SK-N-SH (cell line): ENCODE results near the gene DLAT. TPM values are rescaled to one million over a fixed set of nuclear protein-coding genes. Genes with fewer than 3 reads are reported as not detected.

ENCODE experiments used
- CTCF ChIA-PET: fragments of 300-600, 350-600 bp; formaldehyde crosslinking; extraction: SDS; loops from one replicate; lab custom pipeline; 2021; lab: Yijun Ruan, JAX
- POLR2A ChIA-PET: fragments of 350-600 bp; sonication (Branson Sonifier 250); formaldehyde crosslinking; extraction: SDS; loops from one replicate; lab custom pipeline; 2020; ENCODE audit warnings: antibody characterized with exemption, inconsistent platforms; lab: Yijun Ruan, JAX
- DNase-seq: peaks from one replicate; pipeline ENCODE4 v3.0.0; 2012
- H2AFZ ChIP-seq: fragments of 200-600 bp; sonication (generic); 2 replicates; pipeline ENCODE4 v1.8.1; 2016; ENCODE audit warnings: antibody characterized with exemption, mild to moderate bottlenecking, low read depth
- H3F3A ChIP-seq: fragments of 200-600 bp; sonication (generic); replicated peaks from 2 replicates; pipeline ENCODE3; 2016; ENCODE audit warnings: antibody characterized with exemption, mild to moderate bottlenecking; ENCODE audit not compliant: insufficient read depth
- H3K27ac ChIP-seq, 2 experiments: fragments of 200-500 bp in 1 of 2; fragments of 200-600 bp in 1 of 2; sonication (Bioruptor generic) in 1 of 2; sonication (generic), shearing (Covaris generic) in 1 of 2; 2 replicates each; pipeline versions ENCODE4 v1.5.1 to v1.6.1; 2014 to 2016; ENCODE audit warnings: low read depth in 2 of 2, inconsistent platforms in 1 of 2, low read length in 1 of 2, mild to moderate bottlenecking in 1 of 2, mixed read lengths in 1 of 2
- H3K27me3 ChIP-seq: fragments of 200-600 bp; sonication (generic), shearing (Covaris generic); 2 replicates; pipeline ENCODE4 v1.6.1; 2016; ENCODE audit warnings: mixed run types; ENCODE audit not compliant: insufficient read depth
- H3K36me3 ChIP-seq, 2 experiments: fragments of 200-500 bp in 1 of 2; fragments of 200-600 bp in 1 of 2; sonication (Bioruptor generic) in 1 of 2; sonication (generic) in 1 of 2; replicated peaks in 1 of 2; 2 replicates each; pipeline versions ENCODE3 to v1.5.1; 2014 to 2016; ENCODE audit warnings: low read length in 1 of 2, mild to moderate bottlenecking in 1 of 2; ENCODE audit not compliant: insufficient read depth in 2 of 2, control insufficient read depth in 1 of 2
- H3K4me1 ChIP-seq, 2 experiments: fragments of 200-500 bp in 1 of 2; fragments of 200-600 bp in 1 of 2; sonication (Bioruptor generic) in 1 of 2; sonication (generic), shearing (Covaris generic) in 1 of 2; 2 replicates each; pipeline versions ENCODE4 v1.5.1 to v1.6.1; 2014 to 2016; ENCODE audit warnings: low read depth in 1 of 2, low read length in 1 of 2, mixed run types in 1 of 2; ENCODE audit not compliant: insufficient read depth in 2 of 2, control insufficient read depth in 1 of 2
- H3K4me2 ChIP-seq: fragments of 200-600 bp; sonication (generic), shearing (Covaris generic); 2 replicates; pipeline ENCODE4 v1.6.1; 2017; ENCODE audit warnings: mixed run types
- H3K4me3 ChIP-seq, 2 experiments: fragments of 200-500 bp in 1 of 2; fragments of 200-600 bp in 1 of 2; sonication (Bioruptor generic) in 1 of 2; sonication (generic), shearing (Covaris generic) in 1 of 2; 2 replicates each; pipeline versions ENCODE4 v1.5.1 to v1.8.1; 2014 to 2016; ENCODE audit warnings: low read depth in 2 of 2, inconsistent platforms in 1 of 2, low read length in 1 of 2, mild to moderate bottlenecking in 1 of 2, mixed read lengths in 1 of 2, moderate library complexity in 1 of 2
- H3K79me2 ChIP-seq: fragments of 200-600 bp; sonication (generic); 2 replicates; pipeline ENCODE4 v1.8.1; 2017; ENCODE audit warnings: mild to moderate bottlenecking; ENCODE audit not compliant: insufficient read depth
- H3K9ac ChIP-seq: fragments of 200-600 bp; sonication (generic); 2 replicates; pipeline ENCODE4 v1.6.1; 2017; ENCODE audit warnings: mixed run types
- H3K9me2 ChIP-seq: fragments of 200-600 bp; sonication (generic); 2 replicates; pipeline ENCODE4 v1.6.1; 2017; ENCODE audit warnings: mixed run types
- H3K9me3 ChIP-seq: fragments of 200-600 bp; sonication (generic); 2 replicates; pipeline ENCODE4 v1.6.1; 2017; ENCODE audit warnings: mixed run types, mild to moderate bottlenecking, moderate library complexity
- H4K20me1 ChIP-seq: fragments of 200-600 bp; sonication (generic); 2 replicates; pipeline ENCODE4 v1.6.1; 2017; ENCODE audit warnings: mild to moderate bottlenecking, mixed run types; ENCODE audit not compliant: insufficient read depth
- CHD2 ChIP-seq: fragments of 150-350 bp; IDR thresholded peaks from 2 replicates; pipeline ENCODE4 v1.6.1; 2018; ENCODE audit warnings: low read length; ENCODE audit not compliant: partially characterized antibody
- ELF1 ChIP-seq: IDR thresholded peaks from 2 replicates; pipeline ENCODE4 v1.4.0; 2012
- EZH2phosphoT487 ChIP-seq: fragments of 200-600 bp; sonication (generic); IDR thresholded peaks from 2 replicates; pipeline ENCODE4 v1.6.1; 2017; ENCODE audit warnings: low read depth, mixed run types, mild to moderate bottlenecking, antibody characterized with exemption, moderate library complexity, borderline replicate concordance
- FOSL2 ChIP-seq: IDR thresholded peaks from 2 replicates; pipeline ENCODE4 v1.4.0; 2012; ENCODE audit warnings: low read depth, mild to moderate bottlenecking, moderate library complexity, borderline replicate concordance
- FOXJ3 ChIP-seq: sonication (generic); formaldehyde crosslinking; IDR thresholded peaks from 2 replicates; pipeline ENCODE4 v1.5.1; 2020; ENCODE audit warnings: mild to moderate bottlenecking, missing genetic modification reagents
- FOXM1 ChIP-seq: IDR thresholded peaks from 2 replicates; pipeline ENCODE4 v1.4.0; 2012; ENCODE audit warnings: low read depth, mild to moderate bottlenecking
- GABPA ChIP-seq: IDR thresholded peaks from 2 replicates; pipeline ENCODE4 v1.4.0; 2012; ENCODE audit warnings: low read depth, mild to moderate bottlenecking
- GATA2 ChIP-seq: sonication (generic); formaldehyde crosslinking; IDR thresholded peaks from 2 replicates; pipeline ENCODE4 v1.5.0; 2020; ENCODE audit warnings: mild to moderate bottlenecking, missing genetic modification reagents
- JUND ChIP-seq: IDR thresholded peaks from 2 replicates; pipeline ENCODE4 v1.4.0; 2012
- MAX ChIP-seq: IDR thresholded peaks from 2 replicates; pipeline ENCODE4 v1.4.0; 2012; ENCODE audit warnings: low read depth
- MXI1 ChIP-seq: IDR thresholded peaks from 2 replicates; pipeline ENCODE4 v1.6.1; 2012; ENCODE audit warnings: mild to moderate bottlenecking, low read depth, low read length, improper control_type of control experiment
- NRF1 ChIP-seq: IDR thresholded peaks from 2 replicates; pipeline ENCODE4 v1.6.1; 2012; ENCODE audit warnings: low read depth, mild to moderate bottlenecking, low read length
- RAD21 ChIP-seq: IDR thresholded peaks from 2 replicates; pipeline ENCODE4 v1.6.1; 2012; ENCODE audit warnings: mild to moderate bottlenecking, low read length
- RXRA ChIP-seq: IDR thresholded peaks from 2 replicates; pipeline ENCODE4 v1.4.0; 2012; ENCODE audit warnings: low read depth, mild to moderate bottlenecking, borderline replicate concordance
- SIN3A ChIP-seq: IDR thresholded peaks from 2 replicates; pipeline ENCODE4 v1.6.1; 2012; ENCODE audit warnings: low read depth, mild to moderate bottlenecking, low read length, moderate library complexity, borderline replicate concordance
- TAF1 ChIP-seq: IDR thresholded peaks from 2 replicates; pipeline ENCODE4 v1.6.1; 2012; ENCODE audit warnings: low read depth, mild to moderate bottlenecking, low read length, moderate library complexity, borderline replicate concordance
- TEAD4 ChIP-seq: IDR thresholded peaks from 2 replicates; pipeline ENCODE4 v1.4.0; 2012; ENCODE audit warnings: mild to moderate bottlenecking, borderline replicate concordance; ENCODE audit not compliant: insufficient read depth
- USF1 ChIP-seq: IDR thresholded peaks from 2 replicates; pipeline ENCODE4 v1.4.0; 2012; ENCODE audit warnings: low read depth, borderline replicate concordance
- YY1 ChIP-seq: IDR thresholded peaks from 2 replicates; pipeline ENCODE4 v1.4.0; 2012; ENCODE audit warnings: low read depth, mild to moderate bottlenecking
- WGBS: methylation state at CpG from one replicate; pipeline ENCODE4 v1.1.6; 2017; ENCODE audit warnings: low lambda C conversion rate; 5-methylcytosine and 5-hydroxymethylcytosine counted together
- polyA plus RNA-seq, 3 experiments: library from polyadenylated mRNA; depleted of rRNA; stranded (reverse); fragments of >200 nt; gene quantifications; 2 replicates each; pipeline ENCODE4 v1.2.3, GENCODE V29; 2012
- TF ChIP-seq, protein P1 (sequence below): fragments of 150-350 bp; IDR thresholded peaks from 2 replicates; pipeline ENCODE4 v1.6.1; 2016; ENCODE audit warnings: mild to moderate bottlenecking, low read depth, low read length
- TF ChIP-seq, protein P2 (sequence below): fragments of 200-600 bp; sonication (generic); IDR thresholded peaks from 2 replicates; pipeline ENCODE4 v1.6.1; 2017; ENCODE audit warnings: antibody characterized with exemption, mild to moderate bottlenecking, moderate library complexity

The DLAT gene
- polyA plus RNA-seq, 1 of the 3 experiments (the other 2 are of a cell fraction), result 14.4 TPM

DNA sequence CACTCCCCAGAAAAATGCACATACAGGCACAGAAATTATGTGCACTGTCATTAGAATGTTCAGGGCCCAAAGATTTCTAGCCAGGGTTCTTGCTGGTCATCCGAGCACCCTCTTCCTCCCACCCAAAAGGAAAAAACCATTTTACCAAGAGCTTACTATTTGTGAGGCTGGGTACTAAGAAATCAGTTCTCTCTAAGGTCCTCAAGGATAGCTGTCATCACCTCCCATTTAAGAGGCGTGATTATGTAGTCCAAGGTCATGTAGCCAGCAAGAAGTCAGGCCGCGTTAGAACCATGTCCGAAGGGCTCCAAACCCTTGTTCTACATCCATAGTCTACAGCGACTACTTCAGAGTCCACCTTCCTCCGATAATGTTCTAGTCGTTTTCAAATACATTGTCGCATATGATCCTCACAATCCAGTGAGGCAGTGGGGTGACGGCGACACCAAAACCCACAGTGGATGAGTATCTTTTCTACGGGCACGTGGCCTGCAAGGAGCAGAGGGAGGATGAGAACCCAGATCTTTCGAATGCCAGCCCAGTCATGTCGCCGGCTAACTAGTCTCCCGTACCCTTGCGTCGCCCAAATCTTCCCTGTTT is 60.7 kb downstream of the DLAT start:
- H3K4me2 ChIP-seq, result peak overlapping the region; percentile 78
- H3K79me2 ChIP-seq, result peaks cover 62% of the 10 kb centered on the region
- peaks cover 43% of the 10 kb centered on the region for H3F3A ChIP-seq
- H3K4me3 ChIP-seq, result peak overlapping the region; percentile 72 to 85
- peak overlapping the region; percentile 81 for H3K9ac ChIP-seq
- H3K4me1 ChIP-seq, result peaks cover 0 to 19% of the 10 kb centered on the region in 2 experiments; a peak in 3 of 4 replicates
- H3K9me3 ChIP-seq, result no peaks in the 10 kb centered on the region
- ChIA-PET CTCF (interaction anchor here (1.7 to 4.2 kb wide), 2 partner anchors 27 to 193 kb away, joined by 4 to 16 read pairs; no protein-coding TSS in a partner anchor), POLR2A (interaction anchor here (0.7 kb wide), 1 partner anchor 21 kb away, joined by 3 read pairs; no protein-coding TSS in a partner anchor)
- H2AFZ ChIP-seq, result no peak overlapping the region; the same call in 1 of the 2 replicates
- H3K36me3 ChIP-seq, result peaks cover 58 to 59% of the 10 kb centered on the region in 2 experiments
- no peak for TF ChIP-seq JUND
- TF ChIP-seq MAX, result peak; percentile 88
- no peak for TF ChIP-seq FOXJ3 (CRISPR knock-in tag)
- TF ChIP-seq YY1, result no peak
- TF ChIP-seq MXI1, result peak; percentile 71
- TF ChIP-seq, protein P1, sequence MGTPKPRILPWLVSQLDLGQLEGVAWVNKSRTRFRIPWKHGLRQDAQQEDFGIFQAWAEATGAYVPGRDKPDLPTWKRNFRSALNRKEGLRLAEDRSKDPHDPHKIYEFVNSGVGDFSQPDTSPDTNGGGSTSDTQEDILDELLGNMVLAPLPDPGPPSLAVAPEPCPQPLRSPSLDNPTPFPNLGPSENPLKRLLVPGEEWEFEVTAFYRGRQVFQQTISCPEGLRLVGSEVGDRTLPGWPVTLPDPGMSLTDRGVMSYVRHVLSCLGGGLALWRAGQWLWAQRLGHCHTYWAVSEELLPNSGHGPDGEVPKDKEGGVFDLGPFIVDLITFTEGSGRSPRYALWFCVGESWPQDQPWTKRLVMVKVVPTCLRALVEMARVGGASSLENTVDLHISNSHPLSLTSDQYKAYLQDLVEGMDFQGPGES, result no peak
- no peak for TF ChIP-seq TAF1
- TF ChIP-seq GATA2 (CRISPR knock-in tag), result no peak
- TF ChIP-seq USF1, result peak; percentile 47; the same call in 1 of the 2 replicates
- no peak for TF ChIP-seq SIN3A
- H3K9me2 ChIP-seq, result no peaks in the 10 kb centered on the region
- peak; percentile 55 for DNase-seq
- WGBS, result under 1% methylated on average over 19 of the region's 19 CpGs
- H3K27me3 ChIP-seq, result no peaks in the 10 kb centered on the region
- no peaks in the 10 kb centered on the region for H4K20me1 ChIP-seq
- H3K27ac ChIP-seq, result peak overlapping the region; percentile 17 to 86; a peak in 3 of 4 replicates

DNA sequence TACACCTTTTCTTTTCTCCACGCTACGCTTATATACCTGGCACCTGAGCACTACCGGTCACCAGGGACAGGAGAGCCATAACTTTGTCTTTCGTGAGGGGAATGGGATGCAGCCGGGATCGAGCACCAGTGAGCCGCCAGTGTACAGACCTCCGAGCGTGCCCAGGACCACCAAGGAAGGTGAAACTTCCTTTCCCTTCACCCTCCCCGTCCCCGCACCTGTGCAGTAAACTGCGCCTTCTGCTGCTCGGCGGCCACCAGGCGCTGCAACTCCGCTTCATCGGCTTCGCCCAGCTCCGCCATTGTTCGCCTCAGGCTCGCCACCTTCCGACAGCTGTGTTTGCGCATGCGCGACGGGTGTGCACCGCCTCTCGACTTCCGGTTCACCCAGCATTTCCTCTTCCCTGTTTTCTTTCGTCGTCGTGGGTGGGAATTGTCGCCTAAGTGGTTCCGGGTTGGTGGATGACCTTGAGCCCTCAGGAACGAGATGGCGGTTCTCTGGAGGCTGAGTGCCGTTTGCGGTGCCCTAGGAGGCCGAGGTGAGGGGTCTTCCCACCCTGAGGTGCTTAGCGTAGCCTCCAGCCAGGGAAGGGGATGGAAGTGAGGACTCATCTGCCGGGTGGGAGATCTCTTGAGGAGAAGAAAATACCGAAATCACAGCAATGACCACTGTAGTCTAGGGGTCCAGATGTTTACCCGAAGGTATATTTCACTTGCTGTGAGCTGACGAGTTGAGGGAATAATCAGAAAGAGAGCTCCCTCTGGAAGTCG is 61.4 kb downstream of the DLAT start, which contains the start of the genes SDHD and TIMM8B:
Gene SDHD (plus strand): TSS at position 452 of the 770 bp plus-strand sequence. CDS start 35 bp downstream, at position 487.
Gene TIMM8B (minus strand): TSS at position 335 of the 770 bp plus-strand sequence. CDS start 33 bp downstream, at position 302.
- no peaks in the 10 kb centered on the region for H3K9me2 ChIP-seq
- peak; percentile 91 for DNase-seq
- no peaks in the 10 kb centered on the region for H3K9me3 ChIP-seq
- peak within 1 kb of the TSS; percentile 48 to 86 for H3K27ac ChIP-seq
- H3K79me2 ChIP-seq, result peaks cover 64% of the 10 kb centered on the region
- peaks cover 0 to 19% of the 10 kb centered on the region in 2 experiments; a peak in 3 of 4 replicates for H3K4me1 ChIP-seq
- peaks cover 64% of the 10 kb centered on the region in 2 experiments for H3K36me3 ChIP-seq
- peak within 1 kb of the TSS; percentile 72 to 85 for H3K4me3 ChIP-seq
- H4K20me1 ChIP-seq, result no peaks in the 10 kb centered on the region
- ChIA-PET POLR2A (interaction anchor here (0.7 to 1.5 kb wide), 2 partner anchors 21 to 215 kb away, joined by 3 read pairs; partner anchors contain the start of gene ALG9), CTCF (interaction anchor here (0.8 to 4.2 kb wide), 5 partner anchors 11 to 193 kb away, joined by 3 to 16 read pairs (median 4); no protein-coding TSS in a partner anchor)
- H3K9ac ChIP-seq, result peak within 1 kb of the TSS; percentile 81
- H2AFZ ChIP-seq, result peak within 1 kb of the TSS; percentile 27; the same call in 1 of the 2 replicates
- under 1% methylated on average over 43 of the region's 45 CpGs for WGBS
- H3K27me3 ChIP-seq, result no peaks in the 10 kb centered on the region
- peaks cover 38% of the 10 kb centered on the region for H3F3A ChIP-seq
- H3K4me2 ChIP-seq, result peak within 1 kb of the TSS; percentile 86
- TF ChIP-seq, protein P2, sequence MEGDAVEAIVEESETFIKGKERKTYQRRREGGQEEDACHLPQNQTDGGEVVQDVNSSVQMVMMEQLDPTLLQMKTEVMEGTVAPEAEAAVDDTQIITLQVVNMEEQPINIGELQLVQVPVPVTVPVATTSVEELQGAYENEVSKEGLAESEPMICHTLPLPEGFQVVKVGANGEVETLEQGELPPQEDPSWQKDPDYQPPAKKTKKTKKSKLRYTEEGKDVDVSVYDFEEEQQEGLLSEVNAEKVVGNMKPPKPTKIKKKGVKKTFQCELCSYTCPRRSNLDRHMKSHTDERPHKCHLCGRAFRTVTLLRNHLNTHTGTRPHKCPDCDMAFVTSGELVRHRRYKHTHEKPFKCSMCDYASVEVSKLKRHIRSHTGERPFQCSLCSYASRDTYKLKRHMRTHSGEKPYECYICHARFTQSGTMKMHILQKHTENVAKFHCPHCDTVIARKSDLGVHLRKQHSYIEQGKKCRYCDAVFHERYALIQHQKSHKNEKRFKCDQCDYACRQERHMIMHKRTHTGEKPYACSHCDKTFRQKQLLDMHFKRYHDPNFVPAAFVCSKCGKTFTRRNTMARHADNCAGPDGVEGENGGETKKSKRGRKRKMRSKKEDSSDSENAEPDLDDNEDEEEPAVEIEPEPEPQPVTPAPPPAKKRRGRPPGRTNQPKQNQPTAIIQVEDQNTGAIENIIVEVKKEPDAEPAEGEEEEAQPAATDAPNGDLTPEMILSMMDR, result peak; percentile 40
- peak; percentile 92 for TF ChIP-seq TAF1
- peak; percentile 79 for TF ChIP-seq NRF1
- TF ChIP-seq EZH2phosphoT487, result no peak
- TF ChIP-seq TEAD4, result no peak
- no peak for TF ChIP-seq FOSL2
- peak; percentile 94 for TF ChIP-seq CHD2
- no peak for TF ChIP-seq RAD21
- no peak for TF ChIP-seq RXRA
- TF ChIP-seq SIN3A, result 0 out of 2 replicates have a peak, but pooled peaks have one; percentile 78
- TF ChIP-seq GABPA, result peak; percentile 99
- peak; percentile 92 for TF ChIP-seq YY1
- no peak for TF ChIP-seq FOXM1
- peak; percentile 74 for TF ChIP-seq MAX
- peak; percentile 94 for TF ChIP-seq ELF1
